Smooth muscle cell (in vitro differentiated cells): ENCODE data around the gene NPTX1. TPM values are rescaled to one million over a fixed set of nuclear protein-coding genes. Genes with fewer than 3 reads are reported as not detected.

Experiments used
- DNase-seq: peaks from one replicate; lab custom pipeline; 2025; ENCODE audit not compliant: unreplicated experiment; lab: John Stamatoyannopoulos, UW
- H2AFZ ChIP-seq: fragments of 200-600 bp; sonication (generic); 2 replicates; pipeline ENCODE4 v1.6.0; 2016; ENCODE audit warnings: antibody characterized with exemption, low read depth, mild to moderate bottlenecking
- H3F3A ChIP-seq: fragments of 200-600 bp; sonication (generic); 2 replicates; pipeline ENCODE4 v1.6.0; 2017; ENCODE audit warnings: antibody characterized with exemption, low read depth
- H3K27ac ChIP-seq: fragments of 200-600 bp; sonication (generic); 2 replicates; pipeline ENCODE4 v1.5.1; 2016; ENCODE audit warnings: low read depth, mild to moderate bottlenecking
- H3K27me3 ChIP-seq: fragments of 200-600 bp; sonication (generic); 2 replicates; pipeline ENCODE4 v1.6.1; 2016; ENCODE audit warnings: low read depth, mild to moderate bottlenecking
- H3K36me3 ChIP-seq: fragments of 200-600 bp; sonication (generic); 2 replicates; pipeline ENCODE4 v1.5.1; 2016; ENCODE audit warnings: low read depth
- H3K4me1 ChIP-seq: fragments of 200-600 bp; sonication (generic); 2 replicates; pipeline ENCODE4 v1.5.1; 2016; ENCODE audit warnings: low read depth
- H3K4me2 ChIP-seq: fragments of 200-600 bp; sonication (generic); 2 replicates; pipeline ENCODE4 v1.6.0; 2016; ENCODE audit warnings: mild to moderate bottlenecking
- H3K4me3 ChIP-seq: fragments of 200-600 bp; sonication (generic); 2 replicates; pipeline ENCODE4 v1.5.1; 2016; ENCODE audit warnings: mild to moderate bottlenecking
- H3K79me2 ChIP-seq: fragments of 200-600 bp; sonication (generic); 2 replicates; pipeline ENCODE4 v1.6.0; 2016; ENCODE audit warnings: low read depth, mild to moderate bottlenecking
- H3K9ac ChIP-seq: fragments of 200-600 bp; sonication (generic); 2 replicates; pipeline ENCODE4 v1.6.0; 2016; ENCODE audit warnings: low read depth
- H3K9me3 ChIP-seq: fragments of 200-600 bp; sonication (generic); replicated peaks from 2 replicates; pipeline ENCODE4 v1.5.1; 2016; ENCODE audit warnings: low read depth
- H4K20me1 ChIP-seq: fragments of 200-600 bp; sonication (generic); 2 replicates; pipeline ENCODE4 v1.6.0; 2016; ENCODE audit warnings: low read depth
- CTCF ChIP-seq: fragments of 200-600 bp; sonication (generic); IDR thresholded peaks from 2 replicates; pipeline ENCODE4 v1.5.1; 2017; ENCODE audit warnings: borderline replicate concordance, mild to moderate bottlenecking, antibody characterized with exemption; ENCODE audit not compliant: insufficient read depth, poor library complexity, severe bottlenecking
- WGBS: methylation state at CpG from one replicate; pipeline ENCODE4 v1.1.7; 2016; ENCODE audit warnings: low lambda C conversion rate; 5-methylcytosine and 5-hydroxymethylcytosine counted together
- polyA plus RNA-seq: library from polyadenylated mRNA; unstranded; fragments of >200 nt; fragmentation: Nextera tagmentation; extraction: Ambion mirVana; gene quantifications from 2 replicates; pipeline ENCODE4 v1.2.1, GENCODE V29; 2016
- total RNA-seq: library from RNA; depleted of rRNA; stranded (reverse); fragments of >200 nt; gene quantifications from 2 replicates; pipeline ENCODE4 v1.2.3, GENCODE V29; 2014

NPTX1 gene
- total and polyA plus RNA-seq, 2 experiments from 2014 or later, result 1.8 to 5.9 TPM

GRCh38 chr17:80454557-80455335, 21.7 kb downstream of the NPTX1 start:
- peak overlapping the region; percentile 98 for H3K9ac ChIP-seq
- no peaks in the 10 kb centered on the region for H3K79me2 ChIP-seq
- H3K4me2 ChIP-seq, result peak overlapping the region; percentile 91
- peaks cover 9% of the 10 kb centered on the region for H3K4me1 ChIP-seq
- TF ChIP-seq CTCF, result no peak
- DNase-seq, result peak; percentile 95
- WGBS, result 2% methylated on average over 65 of the region's 88 CpGs
- H3K9me3 ChIP-seq, result no peaks in the 10 kb centered on the region
- H2AFZ ChIP-seq, result peak overlapping the region; percentile 60
- peak overlapping the region; percentile 71 for H3K4me3 ChIP-seq
- no peaks in the 10 kb centered on the region for H3F3A ChIP-seq
- H3K27me3 ChIP-seq, result peaks cover 7% of the 10 kb centered on the region
- peak overlapping the region; percentile 99 for H3K27ac ChIP-seq
- H4K20me1 ChIP-seq, result no peaks in the 10 kb centered on the region
- no peaks in the 10 kb centered on the region for H3K36me3 ChIP-seq

- DNase-seq, result no peak
- WGBS, result 45% methylated on average over 34 of the region's 36 CpGs
These were observed 22.3 kb downstream of the NPTX1 start for GRCh38 chr17:80453998-80454556.

GRCh38 chr17:80453126-80453997, 23.0 kb downstream of the NPTX1 start:
- Histone ChIP-seq H3K9ac (no peak overlapping the region), H3K27me3 (no peaks in the 10 kb centered on the region), H3F3A (no peaks in the 10 kb centered on the region), H3K4me1 (peaks cover 9% of the 10 kb centered on the region), H2AFZ (no peak overlapping the region), H3K9me3 (no peaks in the 10 kb centered on the region), H3K36me3 (no peaks in the 10 kb centered on the region), H3K79me2 (no peaks in the 10 kb centered on the region), H3K4me2 (peak overlapping the region; percentile 91), H4K20me1 (no peaks in the 10 kb centered on the region), H3K4me3 (peak overlapping the region; percentile 71), H3K27ac (no peak overlapping the region)
- TF ChIP-seq CTCF, result no peak
- WGBS, result 88% methylated on average over 19 of the region's 19 CpGs
- DNase-seq, result no peak

More at GRCh38 chr17:80453998-80454556, 22.3 kb downstream of the NPTX1 start:
- Histone ChIP-seq H2AFZ (peak overlapping the region; percentile 60), H3F3A (no peaks in the 10 kb centered on the region), H3K9me3 (no peaks in the 10 kb centered on the region), H3K36me3 (no peaks in the 10 kb centered on the region), H3K4me2 (peak overlapping the region; percentile 91), H3K27me3 (peaks cover under 1% of the 10 kb centered on the region), H3K79me2 (no peaks in the 10 kb centered on the region), H3K4me3 (peak overlapping the region; percentile 71), H4K20me1 (no peaks in the 10 kb centered on the region), H3K27ac (peak overlapping the region; percentile 99), H3K4me1 (peaks cover 9% of the 10 kb centered on the region), H3K9ac (peak overlapping the region; percentile 98)
- TF ChIP-seq CTCF, result no peak
